Cardiac fibroblast (primary cell): Measurements from ENCODE around the gene MSH3.

Experiments used
- DNase-seq, 2 donors: peaks; one replicate each; pipeline versions ENCODE4 v3.0.0 to v3.0.0-alpha.2; 2010; ENCODE audit warnings: low read depth in 2 of 2
- H3K4me3 ChIP-seq, 2 donors: replicated peaks in 1 of 2; 1 replicate in 1 of 2; 2 replicates in 1 of 2; pipeline ENCODE4 v1.5.1; 2011; ENCODE audit warnings: low read depth in 2 of 2, low read length in 2 of 2, mild to moderate bottlenecking in 2 of 2, moderate library complexity in 1 of 2
- CTCF ChIP-seq: IDR thresholded peaks from one replicate; pipeline ENCODE4 v1.5.1; 2011; ENCODE audit warnings: low read depth, mild to moderate bottlenecking, low read length, inconsistent platforms

MSH3 gene

GRCh38 chr5:80865551-80865950, 211.1 kb downstream of the MSH3 start:
- no peak for TF ChIP-seq CTCF
- DNase-seq, result peak; percentile 18 to 48
- H3K4me3 ChIP-seq, result no peak overlapping the region

DNA sequence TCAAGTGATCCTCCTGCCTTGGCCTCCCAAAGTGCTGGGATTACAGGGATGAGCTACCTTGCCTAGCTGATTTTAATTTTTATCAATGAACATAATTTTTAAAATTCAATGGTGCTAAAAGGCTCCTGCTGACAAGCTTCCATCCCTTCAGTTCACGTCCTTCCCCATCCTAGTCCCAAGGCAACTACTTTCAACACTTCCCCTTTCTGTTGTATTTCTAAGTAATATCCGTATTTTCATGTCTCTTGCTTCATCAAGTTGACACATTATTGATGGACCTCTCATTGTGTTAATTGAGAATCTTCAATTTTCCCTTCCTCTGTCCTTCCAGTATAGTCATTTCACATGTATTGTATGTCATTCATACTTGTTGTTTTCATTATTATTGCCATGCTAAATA, 211.9 kb downstream of the MSH3 start:
- TF ChIP-seq CTCF, result no peak
- DNase-seq, result no peak
- H3K4me3 ChIP-seq, result no peak overlapping the region

DNA sequence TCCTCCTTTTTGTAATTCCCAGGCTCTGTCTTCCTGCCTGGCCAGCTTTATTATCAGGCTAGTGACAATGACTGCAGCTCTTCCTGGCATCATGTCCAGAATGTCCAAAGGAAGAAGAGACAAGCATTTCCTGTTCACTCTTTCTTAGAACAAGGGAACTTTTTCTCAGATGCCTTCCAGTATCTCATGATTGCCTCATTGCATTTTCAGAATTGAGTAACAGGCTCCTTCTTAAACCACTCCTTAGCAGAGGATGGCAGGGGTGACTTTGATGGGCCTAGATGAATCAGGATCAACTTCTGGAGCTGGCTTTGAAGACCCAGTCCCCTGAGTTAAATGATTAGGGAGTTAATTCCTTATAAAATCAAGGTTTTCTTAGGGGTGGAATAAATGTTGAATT, 212.8 kb downstream of the MSH3 start:
- TF ChIP-seq CTCF, result no peak
- H3K4me3 ChIP-seq, result no peak overlapping the region
- peak; percentile 38 to 53 for DNase-seq

DNA sequence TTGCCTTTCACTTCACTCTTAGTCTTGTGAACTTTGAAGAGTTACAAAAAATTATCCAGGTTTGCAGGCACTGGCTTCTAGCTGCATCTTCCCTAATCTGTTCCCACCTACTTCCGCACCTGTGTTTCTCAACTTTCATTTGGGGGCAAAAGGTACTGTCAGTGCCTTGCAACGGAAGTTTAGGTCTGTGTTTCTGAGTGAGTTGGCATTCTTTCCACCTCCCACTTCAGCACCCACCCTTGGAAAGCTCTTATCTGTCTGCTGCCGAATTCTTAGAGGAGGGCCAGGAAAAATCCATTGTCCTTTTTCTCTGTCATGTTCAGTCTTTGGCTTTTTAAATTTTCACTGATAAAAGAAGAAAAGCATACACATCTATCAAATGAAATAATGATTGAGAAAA, 216.0 kb downstream of the MSH3 start:
- no peak overlapping the region for H3K4me3 ChIP-seq
- TF ChIP-seq CTCF, result no peak
- peak in 1 of 2 donors; percentile 16 for DNase-seq

GRCh38 chr5:80871541-80871961, 217.1 kb downstream of the MSH3 start:
- peak; percentile 46 to 71 for DNase-seq
- no peak overlapping the region for H3K4me3 ChIP-seq
- no peak for TF ChIP-seq CTCF

GRCh38 chr5:80874162-80874561, 219.7 kb downstream of the MSH3 start:
- TF ChIP-seq CTCF, result no peak
- no peak overlapping the region for H3K4me3 ChIP-seq
- no peak for DNase-seq

- no peak overlapping the region for H3K4me3 ChIP-seq
- DNase-seq, result no peak
- TF ChIP-seq CTCF, result no peak
These were observed 223.1 kb downstream of the MSH3 start for GRCh38 chr5:80877592-80877991.
